GM19351 (cell line): ENCODE data around the gene KRTAP5-1.

Experiments
- ATAC-seq: cut with Tn5 transposase; IDR thresholded peaks from one replicate; pipeline ENCODE4 v1.9.1; 2021; ENCODE audit warnings: mild to moderate bottlenecking, moderate library complexity; ENCODE audit not compliant: unreplicated experiment

Gene KRTAP5-1

DNA sequence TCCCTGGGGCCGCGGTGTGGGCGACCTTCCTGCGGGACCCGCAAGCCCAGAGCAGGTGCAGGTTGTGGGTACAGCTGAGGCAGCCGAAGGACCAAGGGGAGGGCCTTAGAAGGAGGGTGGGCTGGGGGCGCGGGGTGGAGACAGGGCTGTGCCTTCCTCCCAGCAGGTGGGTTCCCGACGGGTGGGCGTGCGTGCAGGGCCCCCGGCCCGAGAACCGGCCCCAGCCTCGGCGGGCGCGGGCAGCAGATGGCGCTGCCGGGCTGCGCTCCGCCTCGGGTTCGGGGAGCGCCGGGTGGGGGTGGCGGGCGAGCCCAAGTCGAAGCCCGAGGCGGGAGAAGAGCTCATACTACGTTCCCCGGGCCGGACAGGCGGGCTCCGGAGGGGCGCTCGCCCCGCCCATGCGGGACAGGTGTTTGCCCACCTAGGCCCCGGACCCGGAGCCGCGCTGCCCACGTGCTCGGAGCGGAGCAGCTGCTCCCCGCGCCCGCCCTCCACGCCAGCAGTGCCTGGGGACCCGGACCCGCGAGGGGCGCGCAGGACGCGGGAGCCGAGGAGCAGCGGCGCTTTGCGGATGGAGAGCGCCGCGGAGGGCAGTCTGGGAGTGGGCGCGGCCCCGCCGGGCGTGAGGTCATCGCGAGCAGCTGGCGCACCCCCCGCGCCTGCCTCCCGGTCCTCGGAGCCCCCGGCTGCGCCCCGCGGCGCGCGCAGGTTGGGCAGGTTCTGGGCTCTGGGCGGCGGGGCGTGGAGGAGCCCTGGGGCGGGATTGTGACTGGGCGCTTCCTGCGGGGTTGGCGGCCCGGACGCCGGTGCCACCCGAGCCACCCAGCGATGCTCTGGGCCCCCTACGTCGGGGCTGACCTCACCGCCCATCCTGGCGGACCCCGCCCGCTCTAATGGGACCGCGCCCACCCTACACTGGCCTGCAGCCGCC, 38.3 kb downstream of the KRTAP5-1 start:
- ATAC-seq: no peak

- ATAC-seq: no peak
Measured at GRCh38 chr11:1546077-1546535, 39.0 kb downstream of the KRTAP5-1 start.

GRCh38 chr11:1545432-1545831, 39.7 kb downstream of the KRTAP5-1 start:
- no peak for ATAC-seq

GRCh38 chr11:1544536-1544935, 40.5 kb downstream of the KRTAP5-1 start:
- no peak for ATAC-seq

- ATAC-seq: no peak
Measured at GRCh38 chr11:1543606-1544263, 41.3 kb downstream of the KRTAP5-1 start.

- ATAC-seq: no peak
Measured at GRCh38 chr11:1542267-1542666, 42.8 kb downstream of the KRTAP5-1 start.

GRCh38 chr11:1541474-1542204, 43.4 kb downstream of the KRTAP5-1 start:
- no peak for ATAC-seq

- no peak for ATAC-seq
Measured at GRCh38 chr11:1540074-1540473, 45.0 kb downstream of the KRTAP5-1 start.

GRCh38 chr11:1538153-1538552, 46.9 kb downstream of the KRTAP5-1 start:
- no peak for ATAC-seq

GRCh38 chr11:1536065-1536843, 48.8 kb downstream of the KRTAP5-1 start:
- no peak for ATAC-seq

- ATAC-seq: no peak
Measured at GRCh38 chr11:1534682-1535081, 50.4 kb downstream of the KRTAP5-1 start.
